ENCODE results near the gene TENM4. TPM values are rescaled to one million over a fixed set of nuclear protein-coding genes. Genes with fewer than 3 reads are reported as not detected.

The TENM4 gene
- total RNA-seq, 1 donor from 2014 or later, result 46.6 TPM

- no peak for DNase-seq (ENCODE audit: low spot score)
Observed at GRCh38 chr11:79090191-79090705, 350.6 kb downstream of the TENM4 start.

DNA sequence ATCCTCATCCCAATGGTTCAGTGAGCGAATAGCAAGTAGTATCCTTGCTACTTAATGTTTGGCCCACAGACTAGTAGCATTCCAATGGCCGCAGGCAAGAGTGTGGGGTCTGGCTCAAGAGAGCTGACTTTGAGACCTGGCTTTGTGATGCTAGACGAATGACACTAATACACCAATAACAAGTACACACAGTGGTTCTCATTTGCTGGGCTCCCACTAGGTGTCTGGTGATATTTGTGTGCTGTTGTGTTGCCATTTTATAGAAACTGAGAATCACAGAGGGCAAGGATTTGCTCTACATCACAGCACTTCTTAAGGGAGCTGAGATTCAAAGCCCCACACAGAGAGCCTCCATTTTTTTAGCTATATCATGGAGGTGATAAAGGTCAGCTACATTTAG, 351.2 kb downstream of the TENM4 start:
- no peak for DNase-seq (ENCODE audit: low spot score)

- no peak for DNase-seq (ENCODE audit: low spot score)
Observed at GRCh38 chr11:79088967-79089366, 351.9 kb downstream of the TENM4 start.

DNA sequence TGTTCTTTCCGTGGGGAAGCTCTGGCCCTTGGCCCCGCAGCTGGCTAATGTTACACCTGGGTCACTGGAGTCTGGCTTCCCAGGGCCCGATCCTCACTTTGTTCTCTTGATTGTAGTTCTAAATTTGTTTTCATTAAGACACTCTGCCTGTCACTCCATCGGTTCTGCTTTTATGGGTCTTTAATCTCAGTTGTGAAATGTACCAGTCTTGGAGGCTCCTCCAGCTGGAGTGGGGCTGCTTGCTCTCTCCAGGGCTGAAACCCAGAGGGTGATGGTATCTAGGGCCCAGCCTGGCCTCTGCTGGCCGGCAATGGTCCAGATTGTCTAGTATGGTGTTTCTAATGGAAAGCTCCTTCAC, 352.9 kb downstream of the TENM4 start:
- DNase-seq (ENCODE audit: low spot score), result no peak

DNA sequence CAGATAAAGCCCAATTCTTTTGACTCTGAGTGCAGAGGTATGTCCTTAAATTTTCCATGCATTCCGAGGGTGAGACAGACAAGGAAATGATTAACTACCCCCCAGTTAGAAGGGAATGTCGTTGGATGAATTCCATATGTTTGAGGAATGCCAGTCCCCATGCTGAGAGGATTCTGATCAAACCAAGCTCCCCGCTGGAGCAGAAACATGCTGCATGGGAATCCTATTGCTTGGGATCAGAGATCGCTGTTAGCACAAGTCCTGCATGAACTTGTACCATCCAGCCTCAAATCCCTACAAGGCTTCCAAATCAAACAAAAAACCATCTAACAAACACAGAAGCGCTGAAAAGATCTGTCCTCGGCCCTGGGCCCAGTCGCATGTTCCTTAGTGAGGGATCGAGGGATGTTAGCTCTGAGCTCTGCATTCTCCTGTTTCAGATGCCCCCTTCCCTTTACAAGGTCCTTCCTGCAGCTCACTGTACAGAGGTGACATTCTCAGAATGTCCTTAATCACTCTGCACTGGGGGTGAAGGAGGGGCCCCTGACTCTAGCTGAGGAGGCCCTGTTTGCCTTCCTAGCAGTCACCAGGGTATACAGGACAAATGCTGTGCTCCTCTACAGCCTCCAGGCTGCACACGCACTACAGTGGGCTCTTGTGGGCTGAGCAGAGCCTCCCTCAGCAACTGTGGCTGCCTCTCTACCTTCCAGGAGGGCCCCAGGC, 353.4 kb downstream of the TENM4 start:
- no peak for DNase-seq (ENCODE audit: low spot score)

- DNase-seq (ENCODE audit: low spot score), result no peak
Observed at GRCh38 chr11:79086056-79086455, 354.8 kb downstream of the TENM4 start.

DNA sequence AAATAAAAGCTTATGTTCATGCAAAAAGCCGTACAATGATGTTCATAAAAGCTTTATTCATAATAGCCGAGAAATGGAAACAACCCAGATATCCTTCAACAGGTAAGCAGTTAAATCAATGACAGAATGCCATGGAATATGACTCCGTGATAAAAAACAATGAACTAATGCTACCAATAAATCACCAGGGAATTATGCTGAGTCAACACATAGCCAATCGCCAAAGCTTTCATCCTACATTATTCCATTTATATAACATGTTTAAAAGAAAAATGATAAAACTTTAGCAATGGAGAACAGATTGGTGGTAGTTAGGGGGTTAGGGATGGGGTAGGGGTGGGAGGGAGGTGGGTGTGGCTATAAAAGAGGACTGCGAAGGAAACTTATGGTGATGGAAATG, 356.4 kb downstream of the TENM4 start:
- no peak for DNase-seq (ENCODE audit: low spot score)

DNA sequence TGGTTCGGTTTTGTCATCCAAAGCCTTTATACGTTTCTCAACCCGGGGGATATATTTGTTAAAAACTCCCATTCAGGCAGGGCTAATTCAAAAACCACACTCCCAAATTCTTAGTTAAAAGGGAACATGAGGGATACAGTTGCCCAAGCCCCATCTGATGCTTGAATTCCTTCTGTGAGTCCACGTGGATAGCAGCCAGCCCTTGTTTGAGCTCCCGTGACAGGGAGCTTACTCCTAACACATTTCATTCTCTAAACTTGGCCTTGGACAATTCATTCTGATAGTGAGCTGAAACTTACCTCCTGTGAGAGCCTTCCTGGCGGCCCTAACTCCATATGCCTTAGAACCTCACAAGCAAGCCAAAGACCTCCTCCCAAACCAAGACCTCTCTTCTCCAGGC, 357.5 kb downstream of the TENM4 start:
- DNase-seq (ENCODE audit: low spot score), result no peak

GRCh38 chr11:79082907-79083306, 357.9 kb downstream of the TENM4 start:
- DNase-seq (ENCODE audit: low spot score), result no peak

GRCh38 chr11:79082280-79082679, 358.6 kb downstream of the TENM4 start:
- no peak for DNase-seq (ENCODE audit: low spot score)

- DNase-seq (ENCODE audit: low spot score), result no peak
Observed at GRCh38 chr11:79081471-79082031, 359.3 kb downstream of the TENM4 start.

GRCh38 chr11:79080551-79080950, 360.3 kb downstream of the TENM4 start:
- no peak for DNase-seq (ENCODE audit: low spot score)

- DNase-seq (ENCODE audit: low spot score), result no peak
Observed at GRCh38 chr11:79078999-79079398, 361.8 kb downstream of the TENM4 start.

DNA sequence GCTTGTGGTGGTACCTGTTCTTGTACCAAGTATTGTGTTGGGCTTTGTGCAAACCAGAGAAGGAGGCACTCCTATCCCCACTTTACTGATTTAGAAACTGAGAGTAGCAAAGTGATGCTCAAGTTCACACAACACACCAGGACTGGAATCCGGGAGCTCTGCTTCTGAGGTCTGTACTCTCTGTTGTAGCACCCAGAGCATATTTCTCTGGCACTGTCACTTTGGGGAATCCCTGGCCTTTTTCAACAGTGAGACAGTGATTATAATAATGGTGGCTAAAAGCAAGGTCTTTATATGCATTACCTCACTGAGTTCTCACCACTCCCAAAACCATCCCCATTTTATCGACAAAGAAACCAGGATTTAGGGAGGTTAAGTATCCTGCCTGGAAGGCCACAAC, 362.4 kb downstream of the TENM4 start:
- no peak for DNase-seq (ENCODE audit: low spot score)

GRCh38 chr11:79077702-79078330, 363.0 kb downstream of the TENM4 start:
- DNase-seq (ENCODE audit: low spot score), result no peak

- no peak for DNase-seq (ENCODE audit: low spot score)
Observed at GRCh38 chr11:79076526-79077115, 364.2 kb downstream of the TENM4 start.

GRCh38 chr11:79074547-79074946, 366.3 kb downstream of the TENM4 start:
- no peak for DNase-seq (ENCODE audit: low spot score)

- DNase-seq (ENCODE audit: low spot score), result no peak
Observed at GRCh38 chr11:79071190-79071589, 369.6 kb downstream of the TENM4 start.

DNA sequence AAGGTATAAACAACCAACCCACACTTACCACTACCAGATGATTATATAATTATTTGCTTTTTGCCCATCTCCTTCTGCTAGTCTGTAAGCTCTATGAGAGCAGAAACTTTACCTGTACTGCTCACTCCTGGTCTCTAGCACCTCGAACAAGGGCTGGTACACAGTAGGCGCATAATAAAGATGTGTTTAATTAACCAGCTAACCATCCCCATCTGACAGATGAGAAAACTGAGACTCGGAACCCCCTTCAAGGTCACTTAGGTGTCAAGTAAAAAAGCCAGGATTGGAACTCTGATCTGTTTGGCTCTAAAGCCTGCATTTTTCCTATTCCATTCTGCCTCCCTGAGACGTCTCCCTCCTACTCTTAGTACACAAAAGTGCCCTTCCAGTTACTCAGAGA, 370.3 kb downstream of the TENM4 start:
- DNase-seq (ENCODE audit: low spot score), result no peak

DNA sequence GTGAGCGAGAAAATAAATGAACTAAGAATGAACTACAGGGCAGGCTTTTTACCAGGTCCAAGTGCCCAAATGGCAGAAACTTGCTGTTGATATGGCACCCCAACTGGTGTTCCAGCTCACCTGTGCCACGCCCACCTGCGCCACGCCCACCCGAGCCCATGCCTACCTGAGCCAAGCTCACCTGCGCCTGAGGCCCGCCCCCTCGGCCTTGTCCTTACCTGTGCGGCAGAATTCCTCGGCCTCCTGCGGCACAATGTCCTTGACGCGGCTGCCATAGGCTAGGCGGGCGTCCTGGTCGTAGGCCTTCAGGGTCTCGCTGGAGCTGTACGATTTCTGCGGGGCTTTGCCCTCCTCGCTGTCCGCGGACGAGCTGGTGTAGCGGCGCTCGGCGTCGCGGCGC, 371.3 kb downstream of the TENM4 start:
- no peak for DNase-seq (ENCODE audit: low spot score)

- no peak for DNase-seq (ENCODE audit: low spot score)
Observed at GRCh38 chr11:79068356-79068755, 372.5 kb downstream of the TENM4 start.

- DNase-seq (ENCODE audit: low spot score), result no peak
Observed at GRCh38 chr11:79067352-79067679, 373.5 kb downstream of the TENM4 start.
